ENCODE data around the gene OIP5.

DNA sequence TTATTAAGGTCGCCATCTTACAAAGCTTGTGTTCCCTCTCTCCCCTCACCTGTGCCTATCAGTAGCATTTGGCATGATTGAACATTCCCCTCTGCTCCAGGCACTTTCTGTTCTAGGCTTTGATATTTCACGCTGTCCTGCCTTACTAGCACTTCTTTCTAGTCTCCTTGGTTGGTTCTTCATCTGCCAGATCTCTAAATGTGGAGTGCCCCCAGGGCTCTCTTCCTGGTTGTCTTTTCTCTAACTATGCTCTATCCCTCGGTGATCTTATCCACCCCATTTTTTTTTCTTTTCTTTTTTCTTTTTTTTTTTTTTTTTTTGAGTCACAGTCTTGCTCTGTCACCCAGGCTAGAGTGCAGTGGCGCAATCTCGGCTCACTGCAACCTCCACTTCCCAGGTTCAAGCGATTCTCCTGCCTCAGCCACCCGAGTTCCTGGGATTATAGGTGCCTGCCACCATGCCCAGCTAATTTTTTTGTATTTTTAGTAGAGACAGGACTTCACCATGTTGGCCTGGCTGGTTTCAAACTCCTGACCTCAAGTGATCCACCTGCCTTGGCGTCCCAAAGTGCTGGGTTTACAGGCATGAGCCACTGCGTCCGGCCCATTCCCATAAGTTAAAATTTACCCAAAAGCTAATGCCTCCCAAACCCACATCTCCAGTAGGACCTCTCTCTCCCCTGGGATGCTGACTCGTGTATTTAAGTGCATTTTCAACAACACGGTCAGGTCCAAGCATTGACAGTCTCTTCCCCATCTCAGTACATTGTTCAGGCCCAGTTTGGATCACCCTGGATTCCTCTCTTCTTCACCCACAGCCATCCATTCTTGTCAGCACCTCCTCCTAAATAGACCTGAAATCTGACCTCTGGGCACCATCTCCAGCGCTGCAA is 5.5 kb upstream of the OIP5 start:
- TF ChIP-seq NFIC (IDR thresholded peaks at IDR 0.05; ENCODE audit: low read depth, low read length), result no peak
- TF ChIP-seq TAF1 (IDR thresholded peaks at IDR 0.05; ENCODE audit: borderline replicate concordance, low read depth, low read length), result no peak
